ENCODE results near the gene IL16. TPM values are rescaled to one million over a fixed set of nuclear protein-coding genes. Genes with fewer than 3 reads are reported as not detected.

Gene IL16
- total RNA-seq, 1 donor from 2014 or later, result 8.5 TPM

DNA sequence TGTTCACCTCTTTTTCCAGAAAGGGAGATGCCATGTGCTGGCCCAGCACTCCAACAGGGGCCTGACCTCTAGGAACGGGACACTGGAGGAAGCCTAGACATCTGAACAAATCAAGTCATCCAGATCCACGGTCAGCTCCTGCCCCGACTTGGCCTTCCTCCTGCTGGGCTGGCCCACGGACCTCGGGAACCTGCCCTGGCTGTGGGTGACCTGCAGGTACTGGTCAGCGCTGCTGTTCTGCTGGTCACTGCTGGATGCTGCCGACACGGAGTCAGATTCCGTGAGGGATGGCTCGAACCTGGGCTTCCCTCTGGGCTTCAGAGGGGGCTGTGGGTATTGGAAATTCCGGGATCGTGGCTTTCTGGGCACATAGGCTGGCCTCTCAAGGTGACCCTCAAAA is 135.6 kb downstream of the IL16 start:
- Histone ChIP-seq H3K27ac (no peak overlapping the region), H3K4me1 (peaks cover 3 to 4% of the 10 kb centered on the region in 2 donors), H3K9me3 (no peaks in the 10 kb centered on the region), H3K27me3 (no peaks in the 10 kb centered on the region), H3K4me3 (no peak overlapping the region), H3K36me3 (no peaks in the 10 kb centered on the region)
- intact Hi-C loops (cut with DNase I), result loop anchor here (10.0 kb wide), 1 partner anchor 848 kb away; no protein-coding TSS in a partner anchor
- no peak for DNase-seq (ENCODE audit: low spot score in 2 of 2)
- TF ChIP-seq, protein P1, sequence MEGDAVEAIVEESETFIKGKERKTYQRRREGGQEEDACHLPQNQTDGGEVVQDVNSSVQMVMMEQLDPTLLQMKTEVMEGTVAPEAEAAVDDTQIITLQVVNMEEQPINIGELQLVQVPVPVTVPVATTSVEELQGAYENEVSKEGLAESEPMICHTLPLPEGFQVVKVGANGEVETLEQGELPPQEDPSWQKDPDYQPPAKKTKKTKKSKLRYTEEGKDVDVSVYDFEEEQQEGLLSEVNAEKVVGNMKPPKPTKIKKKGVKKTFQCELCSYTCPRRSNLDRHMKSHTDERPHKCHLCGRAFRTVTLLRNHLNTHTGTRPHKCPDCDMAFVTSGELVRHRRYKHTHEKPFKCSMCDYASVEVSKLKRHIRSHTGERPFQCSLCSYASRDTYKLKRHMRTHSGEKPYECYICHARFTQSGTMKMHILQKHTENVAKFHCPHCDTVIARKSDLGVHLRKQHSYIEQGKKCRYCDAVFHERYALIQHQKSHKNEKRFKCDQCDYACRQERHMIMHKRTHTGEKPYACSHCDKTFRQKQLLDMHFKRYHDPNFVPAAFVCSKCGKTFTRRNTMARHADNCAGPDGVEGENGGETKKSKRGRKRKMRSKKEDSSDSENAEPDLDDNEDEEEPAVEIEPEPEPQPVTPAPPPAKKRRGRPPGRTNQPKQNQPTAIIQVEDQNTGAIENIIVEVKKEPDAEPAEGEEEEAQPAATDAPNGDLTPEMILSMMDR (IDR thresholded peaks at IDR 0.05), result no peak

DNA sequence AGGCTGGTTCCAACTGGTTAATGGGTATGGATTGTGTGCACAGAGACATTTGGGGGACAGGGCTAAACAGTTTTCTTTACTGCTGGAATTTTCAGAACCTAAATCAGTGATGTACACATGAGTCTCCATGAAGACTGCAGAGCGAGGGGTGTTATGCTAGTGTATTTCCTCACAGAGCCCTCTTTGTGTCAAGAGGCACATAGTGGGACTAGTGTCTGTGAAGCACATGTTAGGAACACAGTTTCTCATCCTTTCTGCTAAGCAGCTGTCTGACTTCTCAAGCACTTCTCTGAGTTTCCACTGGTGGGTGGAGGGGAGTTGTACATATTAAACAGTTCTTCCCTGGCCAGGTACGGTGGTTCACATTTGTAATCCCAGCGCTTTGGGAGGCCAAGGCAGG is 136.7 kb downstream of the IL16 start:
- Histone ChIP-seq H3K4me1 (peaks cover 13 to 14% of the 10 kb centered on the region in 2 donors), H3K4me3 (no peak overlapping the region), H3K27me3 (no peaks in the 10 kb centered on the region), H3K36me3 (no peaks in the 10 kb centered on the region), H3K9me3 (no peaks in the 10 kb centered on the region), H3K27ac (no peak overlapping the region)
- TF ChIP-seq, protein P1 (IDR thresholded peaks at IDR 0.05), result no peak
- intact Hi-C loops (cut with DNase I), result loop anchor here (10.0 kb wide), 1 partner anchor 849 kb away; no protein-coding TSS in a partner anchor
- no peak for DNase-seq (ENCODE audit: low spot score in 2 of 2)

DNA sequence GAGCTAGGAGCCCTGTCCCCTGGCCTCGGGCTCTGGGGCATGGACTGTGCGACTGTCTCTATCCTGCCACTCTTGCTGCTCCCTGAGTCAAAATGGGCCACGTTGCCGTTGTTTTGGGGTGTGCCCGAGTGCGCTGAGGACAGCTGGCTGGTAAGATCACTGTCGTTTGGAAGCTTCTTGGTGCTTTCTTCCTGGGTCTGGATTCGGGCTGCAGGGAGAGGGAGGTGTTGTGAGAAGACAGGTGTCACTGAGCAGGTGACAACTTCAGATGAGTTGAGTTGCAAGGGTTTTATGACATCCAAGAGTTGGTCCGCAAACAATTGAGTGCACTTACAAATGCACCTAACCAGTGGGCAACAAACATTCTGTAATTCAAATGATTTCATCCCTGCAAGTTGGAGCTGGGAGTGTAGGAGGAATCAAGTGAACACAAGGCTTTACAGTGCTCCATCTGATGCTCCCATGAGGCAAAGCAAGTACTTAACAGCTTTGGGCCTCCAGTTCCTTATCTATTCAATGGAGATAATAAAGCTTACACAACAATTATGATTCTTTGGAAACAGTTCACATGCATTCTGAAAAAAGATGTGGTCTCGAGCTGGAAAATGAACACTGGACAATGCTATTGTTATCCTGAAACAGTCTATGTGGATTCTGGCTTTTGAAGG is 138.2 kb downstream of the IL16 start:
- no peak overlapping the region for H3K27ac ChIP-seq
- no peaks in the 10 kb centered on the region for H3K36me3 ChIP-seq
- no peak overlapping the region for H3K4me3 ChIP-seq
- TF ChIP-seq, protein P1 (IDR thresholded peaks at IDR 0.05), result no peak
- intact Hi-C loops (cut with DNase I), result loop anchor here (10.0 kb wide), 1 partner anchor 850 kb away; no protein-coding TSS in a partner anchor
- no peaks in the 10 kb centered on the region for H3K9me3 ChIP-seq
- H3K27me3 ChIP-seq, result no peaks in the 10 kb centered on the region
- peaks cover 14% of the 10 kb centered on the region in 2 donors for H3K4me1 ChIP-seq
- no peak for DNase-seq (ENCODE audit: low spot score in 2 of 2)

DNA sequence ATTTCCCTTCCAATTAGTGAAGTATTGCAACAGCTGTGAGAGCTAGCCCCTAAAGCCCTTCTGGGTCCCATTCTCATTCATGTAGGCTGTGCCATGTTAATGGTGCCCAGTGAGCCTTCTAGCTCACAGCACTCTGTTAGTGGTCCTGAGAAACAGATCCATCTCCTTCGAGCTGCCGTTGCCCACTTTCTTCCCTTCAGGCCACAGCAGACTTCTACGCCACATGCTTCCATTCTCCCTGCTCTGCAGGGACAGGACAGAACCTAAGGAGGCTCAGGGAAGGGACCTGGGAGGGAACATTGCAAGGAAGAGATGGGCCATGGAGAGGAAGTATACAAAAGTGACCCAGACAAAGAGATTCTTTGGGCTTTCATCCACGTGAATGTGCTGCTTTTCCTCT is 139.0 kb downstream of the IL16 start:
- intact Hi-C loops (cut with DNase I), result loop anchor here (10.0 kb wide), 1 partner anchor 851 kb away; no protein-coding TSS in a partner anchor
- no peaks in the 10 kb centered on the region for H3K36me3 ChIP-seq
- H3K27me3 ChIP-seq, result no peaks in the 10 kb centered on the region
- peaks cover 14% of the 10 kb centered on the region in 2 donors for H3K4me1 ChIP-seq
- H3K27ac ChIP-seq, result no peak overlapping the region
- DNase-seq (ENCODE audit: low spot score in 2 of 2), result no peak
- H3K4me3 ChIP-seq, result no peak overlapping the region
- TF ChIP-seq, protein P1 (IDR thresholded peaks at IDR 0.05), result no peak
- no peaks in the 10 kb centered on the region for H3K9me3 ChIP-seq

DNA sequence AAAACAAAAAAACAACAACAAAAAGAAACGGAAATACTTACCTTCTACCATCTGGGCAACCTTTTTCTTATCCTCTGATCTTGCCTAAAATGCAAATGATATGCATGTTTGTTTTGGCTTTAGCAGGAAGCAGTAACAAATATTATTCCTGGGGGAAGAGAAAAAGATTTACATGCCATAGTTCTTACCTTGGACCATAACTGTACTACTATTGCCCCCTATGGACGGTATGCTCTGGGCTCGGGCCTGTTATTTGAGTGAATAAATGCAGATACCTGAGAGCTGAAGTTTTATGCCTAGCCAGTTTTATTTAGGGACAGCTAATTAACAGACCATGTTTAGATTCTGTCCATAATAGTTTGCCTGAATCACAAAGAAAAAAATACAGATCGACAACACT is 139.9 kb downstream of the IL16 start:
- Histone ChIP-seq H3K36me3 (no peaks in the 10 kb centered on the region), H3K27ac (no peak overlapping the region), H3K9me3 (no peaks in the 10 kb centered on the region), H3K4me3 (no peak overlapping the region), H3K4me1 (peaks cover 14% of the 10 kb centered on the region in 2 donors), H3K27me3 (no peaks in the 10 kb centered on the region)
- DNase-seq (ENCODE audit: low spot score in 2 of 2), result no peak
- intact Hi-C loops (cut with DNase I), result loop anchor here (10.0 kb wide), 1 partner anchor 852 kb away; no protein-coding TSS in a partner anchor
- TF ChIP-seq, protein P1 (IDR thresholded peaks at IDR 0.05), result peak in 1 of 3 experiments; percentile 12
